Measurements from ENCODE around the gene PDE4D. TPM values are rescaled to one million over a fixed set of nuclear protein-coding genes. Genes with fewer than 3 reads are reported as not detected.

Gene PDE4D
- total RNA-seq, 1 experiment from 2014 or later = 2.1 TPM

- no peaks in the 10 kb centered on the region for H3K23me2 ChIP-seq (ENCODE audit: insufficient read length, low read depth, low read length, poor library complexity, severe bottlenecking)
- no peaks in the 10 kb centered on the region for H3K79me1 ChIP-seq (ENCODE audit: insufficient read depth, low read depth, low read length, poor library complexity, severe bottlenecking)
- H4K8ac ChIP-seq (replicated peaks; ENCODE audit: insufficient read length, low read depth, low read length) = no peak overlapping the region
- no peak for TF ChIP-seq CTCF (conservative IDR thresholded peaks at IDR 0.05)
- no peak overlapping the region for H2AK5ac ChIP-seq (ENCODE audit: insufficient read length, low read length)
- H3K4me1 Mint-ChIP-seq = peaks cover 7 to 11% of the 10 kb centered on the region in 2 experiments; a peak in 3 of 4 replicates
- no peak overlapping the region for H3K56ac ChIP-seq (ENCODE audit: insufficient read length, low read depth, low read length)
- H3K79me2 ChIP-seq (ENCODE audit: insufficient read depth, low read length) = no peaks in the 10 kb centered on the region
- no peak overlapping the region; a peak in 1 of 7 replicates for H3K27ac Mint-ChIP-seq
- H3K27ac ChIP-seq (ENCODE audit: insufficient read length, low read depth, low read length) = no peak overlapping the region
- no peaks in the 10 kb centered on the region for H3K36me3 Mint-ChIP-seq (ENCODE audit: insufficient read depth in 1 of 3, low read depth in 3 of 3)
- no peak overlapping the region for H3T11ph ChIP-seq (ENCODE audit: low read length)
- no peak overlapping the region for H3K14ac ChIP-seq (ENCODE audit: insufficient read depth, low read length)
- no peak overlapping the region for H3K9ac ChIP-seq (ENCODE audit: extremely low read depth, insufficient read length, low read length)
- H3K4me1 ChIP-seq (ENCODE audit: insufficient read depth, low read length) = no peaks in the 10 kb centered on the region; the same call in 1 of the 2 replicates
- DNase-seq = peak; percentile 81
- no peaks in the 10 kb centered on the region; the same call in 1 of the 2 replicates for H3K27me3 Mint-ChIP-seq (ENCODE audit: low read depth)
- no peak overlapping the region for H2AFZ ChIP-seq (ENCODE audit: low read length)
- H3K9me3 ChIP-seq (ENCODE audit: control insufficient read depth, low read depth, low read length) = no peaks in the 10 kb centered on the region
- no peak overlapping the region for H3K4ac ChIP-seq (ENCODE audit: low read depth, low read length)
- no peak overlapping the region for H3K4me3 Mint-ChIP-seq
- H3K4me2 ChIP-seq (ENCODE audit: insufficient read depth, insufficient read length, low read length) = no peak overlapping the region
- no peak overlapping the region for H2BK15ac ChIP-seq (ENCODE audit: low read depth, low read length)
- no peak overlapping the region for H3K23ac ChIP-seq (ENCODE audit: insufficient read length, low read depth, low read length)
- WGBS (ENCODE audit: extremely low coverage, insufficient read length, low lambda C conversion rate) = no CpG with 5 or more reads among the region's 19 CpGs
- no peak overlapping the region for H2BK12ac ChIP-seq (ENCODE audit: insufficient read length, low read depth, low read length)
- H2BK120ac ChIP-seq (ENCODE audit: low read depth, low read length, poor library complexity, severe bottlenecking) = no peak overlapping the region
- H3K18ac ChIP-seq (ENCODE audit: insufficient read length, low read depth, low read length) = no peak overlapping the region
- no peaks in the 10 kb centered on the region for H4K20me1 ChIP-seq (ENCODE audit: control insufficient read depth, insufficient read depth, insufficient read length)
- no peak overlapping the region for H2BK5ac ChIP-seq (ENCODE audit: insufficient read length, low read length)
- H4K5ac ChIP-seq (ENCODE audit: insufficient read length, low read depth, low read length) = no peak overlapping the region
- no peak overlapping the region for H4K91ac ChIP-seq (ENCODE audit: insufficient read length, low read depth, low read length)
- no peaks in the 10 kb centered on the region for H3K9me3 Mint-ChIP-seq
- no peaks in the 10 kb centered on the region for H3K27me3 ChIP-seq (ENCODE audit: insufficient read depth, low read length)
- no peak overlapping the region for H2BK20ac ChIP-seq (ENCODE audit: low read depth, low read length, poor library complexity, severe bottlenecking)
These were observed 956.4 kb downstream of the PDE4D start for GRCh38 chr5:58937031-58937681.
